Ishikawa (cell line): ENCODE results near the gene RASSF1.

ENCODE experiments used
- CEBPB ChIP-seq: IDR thresholded peaks from 2 replicates; pipeline ENCODE4 v1.6.1; 2012
- EP300 ChIP-seq: IDR thresholded peaks from 2 replicates; pipeline ENCODE4 v1.6.1; 2012; ENCODE audit warnings: borderline replicate concordance
- MAX ChIP-seq: IDR thresholded peaks from 2 replicates; pipeline ENCODE4 v1.6.1; 2012
- RAD21 ChIP-seq: IDR thresholded peaks from 2 replicates; pipeline ENCODE4 v1.6.1; 2012; ENCODE audit warnings: low read depth
- TAF1 ChIP-seq: IDR thresholded peaks from 2 replicates; pipeline ENCODE4 v1.6.1; 2012; ENCODE audit warnings: low read depth, mild to moderate bottlenecking
- TCF12 ChIP-seq: IDR thresholded peaks from 2 replicates; pipeline ENCODE4 v1.6.1; 2012; ENCODE audit warnings: low read depth
- TEAD4 ChIP-seq: IDR thresholded peaks from 2 replicates; pipeline ENCODE4 v1.6.1; 2012
- USF1 ChIP-seq: IDR thresholded peaks from 2 replicates; pipeline ENCODE4 v1.6.1; 2012
- ZBTB7A ChIP-seq: IDR thresholded peaks from 2 replicates; pipeline ENCODE4 v1.6.1; 2012; ENCODE audit warnings: low read depth
- TF ChIP-seq, protein P1 (sequence below): IDR thresholded peaks from 2 replicates; pipeline ENCODE4 v1.6.1; 2012; ENCODE audit warnings: low read depth, mild to moderate bottlenecking

DNA sequence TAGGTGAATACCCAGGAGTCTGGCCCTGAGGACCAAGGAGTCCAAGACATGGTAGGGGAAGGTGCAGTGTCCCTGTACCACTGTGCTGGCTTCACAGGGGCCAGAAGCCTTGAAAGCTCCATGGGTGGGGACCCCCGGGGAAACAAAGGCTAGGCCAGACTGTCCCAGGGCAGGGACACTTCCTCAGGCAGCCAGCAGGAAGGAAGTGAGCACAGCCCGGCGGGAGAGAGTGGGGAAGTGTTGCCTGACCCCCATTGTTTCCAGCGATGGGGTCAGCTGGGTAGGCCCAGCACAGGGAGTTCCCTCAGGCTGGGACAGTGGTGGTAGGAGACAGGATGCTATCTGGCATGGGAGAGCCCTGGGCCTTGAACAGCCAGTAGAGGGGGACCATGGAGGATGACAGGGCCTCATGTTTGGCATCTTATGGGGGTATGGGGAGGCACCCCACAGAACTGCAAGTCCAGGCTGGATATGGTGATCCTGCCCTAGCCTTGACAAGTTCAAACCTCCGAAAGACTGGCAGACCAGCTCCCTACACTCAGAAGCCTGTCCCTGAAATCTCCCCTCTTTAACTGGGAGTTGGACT is 16.9 kb downstream of the RASSF1 start:
- TF ChIP-seq TCF12, result no peak
- TF ChIP-seq EP300, result no peak
- no peak for TF ChIP-seq TAF1
- no peak for TF ChIP-seq MAX
- no peak for TF ChIP-seq RAD21
- no peak for TF ChIP-seq USF1
- TF ChIP-seq, protein P1, sequence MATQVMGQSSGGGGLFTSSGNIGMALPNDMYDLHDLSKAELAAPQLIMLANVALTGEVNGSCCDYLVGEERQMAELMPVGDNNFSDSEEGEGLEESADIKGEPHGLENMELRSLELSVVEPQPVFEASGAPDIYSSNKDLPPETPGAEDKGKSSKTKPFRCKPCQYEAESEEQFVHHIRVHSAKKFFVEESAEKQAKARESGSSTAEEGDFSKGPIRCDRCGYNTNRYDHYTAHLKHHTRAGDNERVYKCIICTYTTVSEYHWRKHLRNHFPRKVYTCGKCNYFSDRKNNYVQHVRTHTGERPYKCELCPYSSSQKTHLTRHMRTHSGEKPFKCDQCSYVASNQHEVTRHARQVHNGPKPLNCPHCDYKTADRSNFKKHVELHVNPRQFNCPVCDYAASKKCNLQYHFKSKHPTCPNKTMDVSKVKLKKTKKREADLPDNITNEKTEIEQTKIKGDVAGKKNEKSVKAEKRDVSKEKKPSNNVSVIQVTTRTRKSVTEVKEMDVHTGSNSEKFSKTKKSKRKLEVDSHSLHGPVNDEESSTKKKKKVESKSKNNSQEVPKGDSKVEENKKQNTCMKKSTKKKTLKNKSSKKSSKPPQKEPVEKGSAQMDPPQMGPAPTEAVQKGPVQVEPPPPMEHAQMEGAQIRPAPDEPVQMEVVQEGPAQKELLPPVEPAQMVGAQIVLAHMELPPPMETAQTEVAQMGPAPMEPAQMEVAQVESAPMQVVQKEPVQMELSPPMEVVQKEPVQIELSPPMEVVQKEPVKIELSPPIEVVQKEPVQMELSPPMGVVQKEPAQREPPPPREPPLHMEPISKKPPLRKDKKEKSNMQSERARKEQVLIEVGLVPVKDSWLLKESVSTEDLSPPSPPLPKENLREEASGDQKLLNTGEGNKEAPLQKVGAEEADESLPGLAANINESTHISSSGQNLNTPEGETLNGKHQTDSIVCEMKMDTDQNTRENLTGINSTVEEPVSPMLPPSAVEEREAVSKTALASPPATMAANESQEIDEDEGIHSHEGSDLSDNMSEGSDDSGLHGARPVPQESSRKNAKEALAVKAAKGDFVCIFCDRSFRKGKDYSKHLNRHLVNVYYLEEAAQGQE, result no peak
- no peak for TF ChIP-seq CEBPB
- TF ChIP-seq ZBTB7A, result no peak
- no peak for TF ChIP-seq TEAD4
